ENCODE results near the gene PTTG1IP2. TPM values are rescaled to one million over a fixed set of nuclear protein-coding genes. Genes with fewer than 3 reads are reported as not detected.

PTTG1IP2 gene
- total and polyA plus RNA-seq, 9 of the 15 experiments (the other 6 are each of a cell fraction or from before 2014, with no cell fraction given), result not detected

DNA sequence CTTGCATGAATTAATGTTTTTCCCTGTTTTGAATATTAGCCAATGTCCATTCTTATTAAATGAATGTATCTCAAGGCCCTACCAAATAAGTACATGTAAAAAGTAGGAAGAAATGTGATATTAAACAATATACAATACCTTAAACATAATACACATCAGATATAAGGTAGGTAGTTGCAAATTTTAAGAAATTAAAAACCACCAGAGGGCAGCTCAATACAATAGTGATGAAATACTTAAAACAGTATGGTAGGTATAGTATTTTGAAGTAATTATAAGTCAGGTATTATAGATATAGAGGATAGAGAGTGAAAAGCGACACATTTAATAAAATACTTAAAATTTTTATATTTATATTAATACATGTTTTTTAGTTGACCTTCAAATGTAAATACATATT, 83.1 kb downstream of the PTTG1IP2 start:
- intact Hi-C loops (cut with micrococcal nuclease), result loop anchor here (1.0 to 5.0 kb wide), 2 partner anchors 77 to 480 kb away; no protein-coding TSS in a partner anchor
- no TSS peak for BruUV-seq (replicated peaks)
- ATAC-seq, result no peak

More for the DNA sequence above, 83.1 kb downstream of the PTTG1IP2 start:
- POLR2A ChIA-PET, result no interaction called here
- CTCF ChIA-PET (ENCODE audit: low intra/inter-chr PET ratio), result interaction anchor here (1.1 kb wide), 1 partner anchor 77 kb away, joined by 3 read pairs; no protein-coding TSS in a partner anchor
- Histone ChIP-seq H3K4me2 (ENCODE audit: insufficient read depth, low read length) (no peak overlapping the region), H3K36me3 (ENCODE audit: control insufficient read depth, insufficient read depth, low read length) (no peaks in the 10 kb centered on the region), H3K27ac (ENCODE audit: extremely low read depth, low read depth, low read length) (no peak overlapping the region), H3K4me1 (replicated peaks in 1 of 2; ENCODE audit: control insufficient read depth in 2 of 2, insufficient read depth in 2 of 2, low read length in 2 of 2) (no peaks in the 10 kb centered on the region), H4K20me1 (replicated peaks; ENCODE audit: control insufficient read depth, insufficient read depth, low read length) (no peaks in the 10 kb centered on the region), H2AFZ (ENCODE audit: low read depth, low read length) (no peak overlapping the region), H3K9me3 (replicated peaks; ENCODE audit: control insufficient read depth, insufficient read depth, low read depth, low read length) (no peaks in the 10 kb centered on the region), H3K27me3 (ENCODE audit: control insufficient read depth in 2 of 2, insufficient read depth in 2 of 2, low read length in 2 of 2) (no peaks in the 10 kb centered on the region), H3K9ac (ENCODE audit: insufficient read depth in 1 of 2, low read depth in 2 of 2, low read length in 2 of 2) (no peak overlapping the region), H3K79me2 (ENCODE audit: control insufficient read depth, insufficient read depth, low read length) (no peaks in the 10 kb centered on the region), H3K4me3 (no peak overlapping the region), H3K9me1 (ENCODE audit: control insufficient read depth, insufficient read depth, low read length) (no peaks in the 10 kb centered on the region)
- TF ChIP-seq, protein P1, sequence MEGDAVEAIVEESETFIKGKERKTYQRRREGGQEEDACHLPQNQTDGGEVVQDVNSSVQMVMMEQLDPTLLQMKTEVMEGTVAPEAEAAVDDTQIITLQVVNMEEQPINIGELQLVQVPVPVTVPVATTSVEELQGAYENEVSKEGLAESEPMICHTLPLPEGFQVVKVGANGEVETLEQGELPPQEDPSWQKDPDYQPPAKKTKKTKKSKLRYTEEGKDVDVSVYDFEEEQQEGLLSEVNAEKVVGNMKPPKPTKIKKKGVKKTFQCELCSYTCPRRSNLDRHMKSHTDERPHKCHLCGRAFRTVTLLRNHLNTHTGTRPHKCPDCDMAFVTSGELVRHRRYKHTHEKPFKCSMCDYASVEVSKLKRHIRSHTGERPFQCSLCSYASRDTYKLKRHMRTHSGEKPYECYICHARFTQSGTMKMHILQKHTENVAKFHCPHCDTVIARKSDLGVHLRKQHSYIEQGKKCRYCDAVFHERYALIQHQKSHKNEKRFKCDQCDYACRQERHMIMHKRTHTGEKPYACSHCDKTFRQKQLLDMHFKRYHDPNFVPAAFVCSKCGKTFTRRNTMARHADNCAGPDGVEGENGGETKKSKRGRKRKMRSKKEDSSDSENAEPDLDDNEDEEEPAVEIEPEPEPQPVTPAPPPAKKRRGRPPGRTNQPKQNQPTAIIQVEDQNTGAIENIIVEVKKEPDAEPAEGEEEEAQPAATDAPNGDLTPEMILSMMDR (IDR thresholded peaks at IDR 0.05 in 2 of 3, conservative IDR thresholded peaks at IDR 0.05 in 1 of 3; ENCODE audit: insufficient read depth in 2 of 3, low read depth in 1 of 3, low read length in 3 of 3), result 0 out of 6 replicates have a peak, but pooled peaks of 1 of the 3 experiments have one; percentile 9
- TF ChIP-seq, protein P2, sequence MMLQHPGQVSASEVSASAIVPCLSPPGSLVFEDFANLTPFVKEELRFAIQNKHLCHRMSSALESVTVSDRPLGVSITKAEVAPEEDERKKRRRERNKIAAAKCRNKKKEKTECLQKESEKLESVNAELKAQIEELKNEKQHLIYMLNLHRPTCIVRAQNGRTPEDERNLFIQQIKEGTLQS (IDR thresholded peaks at IDR 0.05), result peak; percentile 42
- TF ChIP-seq, protein P2 (CRISPR knock-in tag; conservative IDR thresholded peaks at IDR 0.05), result no peak
- TF ChIP-seq, protein P3, sequence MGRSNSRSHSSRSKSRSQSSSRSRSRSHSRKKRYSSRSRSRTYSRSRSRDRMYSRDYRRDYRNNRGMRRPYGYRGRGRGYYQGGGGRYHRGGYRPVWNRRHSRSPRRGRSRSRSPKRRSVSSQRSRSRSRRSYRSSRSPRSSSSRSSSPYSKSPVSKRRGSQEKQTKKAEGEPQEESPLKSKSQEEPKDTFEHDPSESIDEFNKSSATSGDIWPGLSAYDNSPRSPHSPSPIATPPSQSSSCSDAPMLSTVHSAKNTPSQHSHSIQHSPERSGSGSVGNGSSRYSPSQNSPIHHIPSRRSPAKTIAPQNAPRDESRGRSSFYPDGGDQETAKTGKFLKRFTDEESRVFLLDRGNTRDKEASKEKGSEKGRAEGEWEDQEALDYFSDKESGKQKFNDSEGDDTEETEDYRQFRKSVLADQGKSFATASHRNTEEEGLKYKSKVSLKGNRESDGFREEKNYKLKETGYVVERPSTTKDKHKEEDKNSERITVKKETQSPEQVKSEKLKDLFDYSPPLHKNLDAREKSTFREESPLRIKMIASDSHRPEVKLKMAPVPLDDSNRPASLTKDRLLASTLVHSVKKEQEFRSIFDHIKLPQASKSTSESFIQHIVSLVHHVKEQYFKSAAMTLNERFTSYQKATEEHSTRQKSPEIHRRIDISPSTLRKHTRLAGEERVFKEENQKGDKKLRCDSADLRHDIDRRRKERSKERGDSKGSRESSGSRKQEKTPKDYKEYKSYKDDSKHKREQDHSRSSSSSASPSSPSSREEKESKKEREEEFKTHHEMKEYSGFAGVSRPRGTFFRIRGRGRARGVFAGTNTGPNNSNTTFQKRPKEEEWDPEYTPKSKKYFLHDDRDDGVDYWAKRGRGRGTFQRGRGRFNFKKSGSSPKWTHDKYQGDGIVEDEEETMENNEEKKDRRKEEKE (IDR thresholded peaks at IDR 0.05; ENCODE audit: borderline replicate concordance in 1 of 2, control insufficient read depth in 1 of 2, low read depth in 2 of 2, low read length in 1 of 2), result no peak
- no peak for TF ChIP-seq MECOM (CRISPR knock-in tag; IDR thresholded peaks at IDR 0.05)
- DNase-seq (ENCODE audit: extremely low read depth in 1 of 4, low spot score in 3 of 4) (no peak), FAIRE-seq (no peak)
- in situ Hi-C loops (cut with MboI), result no loop called here
- 0% methylated on average over 1 of the region's 1 CpG for WGBS (ENCODE audit: insufficient coverage, low coverage, missing lambda C conversion rate)
